HG03060 (cell line): Measurements from ENCODE around the gene MICAL2.
"Not testable (repeated sequence)": the region's sequence is repeated elsewhere in the genome, so short reads cannot be mapped to it uniquely, and the experiment has no call there.

Source experiments
- ATAC-seq: cut with Tn5 transposase; IDR thresholded peaks from one replicate; pipeline ENCODE4 v1.9.1; 2021; ENCODE audit warnings: low read depth, moderate number of reproducible peaks; ENCODE audit not compliant: unreplicated experiment

The MICAL2 gene

GRCh38 chr11:12131943-12132789, 21.8 kb downstream of the MICAL2 start:
- ATAC-seq = no peak

DNA sequence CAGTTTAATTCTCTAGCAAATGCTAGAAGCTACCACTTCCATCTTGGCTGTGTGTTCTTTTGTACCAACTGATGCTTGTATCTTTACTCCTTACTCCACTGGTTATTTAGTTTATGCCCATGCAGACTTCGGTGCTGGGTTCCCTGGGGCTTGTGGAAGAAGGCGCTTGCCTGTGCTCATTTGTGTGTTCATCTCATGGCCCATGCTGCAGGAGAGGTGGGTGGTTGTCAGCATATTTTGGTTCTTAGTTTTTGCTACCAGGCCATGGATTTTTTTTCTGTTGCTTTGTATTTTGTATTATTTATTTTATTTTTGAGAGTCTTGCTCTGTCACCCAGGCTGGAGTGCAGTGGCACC, 22.4 kb downstream of the MICAL2 start:
- no peak for ATAC-seq

- no peak for ATAC-seq
Measured at GRCh38 chr11:12133547-12134235, 23.3 kb downstream of the MICAL2 start.

DNA sequence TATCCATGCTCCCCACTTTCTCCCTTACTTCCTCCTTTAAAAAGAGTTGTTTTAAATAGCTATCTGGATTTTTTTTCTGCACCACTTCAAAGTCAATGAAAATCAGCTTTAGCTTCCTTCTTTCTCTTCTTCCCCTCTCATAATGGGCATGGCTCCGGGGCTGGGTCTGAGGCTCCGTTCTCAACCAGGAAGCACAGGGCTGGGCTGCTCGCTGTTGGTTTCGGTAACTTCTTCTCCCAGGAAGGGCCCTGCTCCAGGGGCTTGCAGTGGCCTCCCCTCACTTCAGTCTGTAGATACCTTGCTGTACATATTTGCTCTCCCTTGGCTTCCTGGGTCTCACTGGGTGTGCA, 23.8 kb downstream of the MICAL2 start:
- ATAC-seq = no peak

DNA sequence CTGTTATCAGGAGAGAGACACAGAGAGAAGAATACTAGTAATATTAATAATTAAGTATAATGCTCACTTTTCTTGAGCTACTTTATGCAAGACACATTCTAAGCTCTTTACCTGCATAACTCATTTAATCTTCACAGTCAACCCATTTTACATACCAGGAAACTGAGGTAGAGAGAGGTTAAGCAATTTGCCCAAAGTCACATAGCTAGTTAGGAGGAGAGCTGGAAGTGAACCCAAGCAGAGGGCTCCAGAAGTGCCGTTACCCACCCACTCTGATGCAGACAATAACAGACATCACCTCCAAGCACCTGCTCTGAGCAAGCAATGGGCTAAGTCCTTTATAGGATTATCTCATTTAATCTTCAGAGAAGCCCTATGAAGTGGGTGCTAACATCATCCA, 24.8 kb downstream of the MICAL2 start:
- ATAC-seq = no peak

GRCh38 chr11:12137005-12137690, 26.8 kb downstream of the MICAL2 start:
- no peak for ATAC-seq

DNA sequence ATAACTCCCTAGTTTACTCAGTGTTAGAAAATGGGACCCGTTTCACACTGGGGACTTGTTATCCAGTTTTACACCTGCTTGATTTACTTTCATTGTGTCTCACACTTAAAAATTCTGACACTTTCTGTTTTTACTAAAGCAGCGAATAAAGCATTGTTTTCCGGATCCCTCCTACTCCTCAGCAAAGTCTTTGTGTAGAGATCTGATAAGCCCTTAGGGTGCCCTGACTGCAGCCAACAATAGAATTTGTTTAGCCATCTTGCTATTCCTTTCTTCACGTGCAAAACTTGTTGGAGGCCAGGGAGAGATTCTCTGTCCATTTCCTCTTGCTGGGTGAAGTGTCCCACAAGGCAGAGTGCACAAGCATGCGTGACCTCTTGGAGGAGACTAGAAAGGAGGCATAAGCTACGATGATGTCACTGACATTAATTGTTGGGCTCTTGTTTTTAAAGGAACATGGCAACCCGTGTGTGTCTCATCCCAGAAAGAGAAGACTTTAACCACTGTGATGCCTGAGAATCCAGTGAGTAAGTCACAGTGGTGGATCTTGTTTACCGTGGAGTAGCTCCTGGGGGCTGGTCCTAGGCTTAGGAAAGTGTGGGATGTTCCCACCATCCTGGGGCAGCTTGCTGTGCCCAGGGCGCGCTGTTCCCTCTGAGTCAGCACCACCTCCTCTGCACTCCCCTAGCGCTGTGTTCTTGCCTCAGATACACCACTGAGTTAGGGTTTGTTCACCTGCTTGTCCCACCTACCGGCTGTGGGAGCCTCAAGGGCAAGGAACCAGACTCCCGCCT, 27.7 kb downstream of the MICAL2 start:
- no peak for ATAC-seq

- no peak for ATAC-seq
Measured at GRCh38 chr11:12139144-12139881, 28.9 kb downstream of the MICAL2 start.

DNA sequence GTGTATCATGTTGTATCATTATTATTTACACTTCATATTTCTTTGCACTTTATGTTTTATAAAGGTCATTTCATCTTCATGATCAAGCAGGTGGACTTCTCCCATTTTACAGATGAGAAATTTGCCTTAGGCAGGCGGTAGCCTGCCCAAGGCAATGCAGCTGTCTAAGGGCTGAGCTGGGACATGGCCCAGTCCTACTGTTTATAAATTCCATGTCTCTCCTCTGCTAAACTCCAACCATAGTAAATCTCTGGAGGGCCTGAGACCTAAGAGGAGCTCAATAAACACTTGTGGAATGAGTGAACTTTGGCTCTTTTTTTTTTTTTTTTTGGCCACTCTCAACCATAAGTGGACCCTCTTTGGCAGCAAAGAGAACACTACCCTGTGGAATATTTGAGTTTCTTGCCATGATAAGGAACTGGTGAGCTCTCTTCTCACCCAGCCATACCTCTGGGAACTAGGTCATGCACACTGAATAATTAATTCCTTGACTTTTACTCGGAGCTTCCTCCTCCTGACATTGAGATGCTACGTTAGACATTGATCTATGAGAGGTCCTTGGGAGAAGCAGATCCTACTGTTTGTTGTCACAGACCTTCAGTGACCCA, 29.9 kb downstream of the MICAL2 start:
- ATAC-seq = no peak

DNA sequence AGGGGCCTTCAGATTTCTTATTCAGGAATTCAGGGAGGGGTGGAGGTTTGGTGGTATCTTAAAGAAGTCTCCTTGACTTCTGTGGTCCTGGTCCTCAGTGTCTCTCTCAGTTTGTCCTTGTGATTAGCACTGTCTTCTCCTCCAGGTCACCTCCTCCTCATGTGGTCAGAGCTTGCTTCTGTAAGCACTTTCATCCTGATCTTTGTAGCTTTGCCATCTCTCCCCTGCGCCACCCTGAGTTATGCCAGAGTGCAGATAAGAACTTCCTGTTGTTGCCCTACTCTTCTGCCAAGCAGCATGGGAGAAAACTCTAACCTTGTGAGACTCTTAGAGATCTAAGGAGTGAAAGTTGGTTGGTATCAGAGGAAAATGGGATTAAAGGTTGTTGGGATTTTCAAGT, 30.9 kb downstream of the MICAL2 start:
- ATAC-seq = no peak

DNA sequence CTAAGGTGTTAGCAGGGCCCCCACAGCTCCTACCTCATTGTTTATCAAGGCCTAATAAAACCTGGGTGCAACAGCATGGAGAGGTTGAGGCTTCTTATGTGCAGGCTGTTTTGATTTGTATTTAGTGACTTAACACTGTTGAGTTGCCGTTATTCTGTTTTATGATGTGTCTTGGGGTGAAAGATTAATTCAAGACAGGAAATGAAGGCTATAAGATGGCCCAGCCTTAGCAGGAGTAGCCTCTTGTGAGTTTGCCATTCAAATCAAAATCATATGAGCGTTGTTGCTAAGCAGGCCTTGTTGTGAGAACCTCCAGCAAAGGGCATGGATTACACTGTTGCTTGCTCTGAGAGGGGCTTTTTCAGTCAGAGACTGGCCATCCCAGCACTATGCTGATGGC, 31.8 kb downstream of the MICAL2 start:
- no peak for ATAC-seq

- ATAC-seq = no peak
Measured at GRCh38 chr11:12142909-12143308, 32.5 kb downstream of the MICAL2 start.

DNA sequence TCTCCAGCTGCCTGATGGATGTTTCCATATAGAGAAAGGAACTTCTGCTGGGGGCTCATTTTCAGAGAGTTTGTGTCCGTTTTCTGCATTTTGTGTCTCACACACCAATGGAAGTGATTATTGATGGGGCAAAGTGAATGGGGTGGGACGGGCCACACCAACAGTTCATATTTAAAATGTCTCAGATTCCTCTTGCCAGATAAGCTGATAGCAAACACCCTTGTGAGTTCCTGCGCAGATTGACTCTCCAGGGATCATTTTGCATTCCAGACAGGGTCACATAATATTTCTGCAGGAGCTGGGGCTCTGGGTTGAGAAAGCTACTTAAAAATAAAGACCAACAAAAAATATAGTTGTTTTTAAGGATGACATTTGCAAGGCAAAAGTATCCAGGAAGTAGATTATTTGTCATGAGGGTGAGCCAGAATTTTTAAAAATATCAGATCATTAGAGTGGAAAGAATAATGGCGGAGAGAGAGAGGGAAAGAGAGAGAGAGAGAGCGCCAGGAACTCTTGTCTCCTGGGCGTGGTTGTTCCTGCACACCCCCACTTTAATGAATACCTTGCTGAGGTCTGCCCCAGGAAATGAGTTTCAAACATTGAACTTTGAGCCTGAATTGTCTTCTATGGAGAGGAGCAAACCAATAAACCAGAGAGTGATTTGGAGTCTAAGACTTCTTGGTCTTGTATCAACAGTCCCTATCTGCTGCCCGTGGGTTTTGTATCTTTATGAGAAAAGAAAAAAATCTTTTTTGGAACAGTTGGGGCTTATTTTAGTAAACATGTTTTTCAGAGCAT, 33.3 kb downstream of the MICAL2 start:
- no peak for ATAC-seq

- ATAC-seq = no peak
Measured at GRCh38 chr11:12144330-12145174, 34.2 kb downstream of the MICAL2 start.

DNA sequence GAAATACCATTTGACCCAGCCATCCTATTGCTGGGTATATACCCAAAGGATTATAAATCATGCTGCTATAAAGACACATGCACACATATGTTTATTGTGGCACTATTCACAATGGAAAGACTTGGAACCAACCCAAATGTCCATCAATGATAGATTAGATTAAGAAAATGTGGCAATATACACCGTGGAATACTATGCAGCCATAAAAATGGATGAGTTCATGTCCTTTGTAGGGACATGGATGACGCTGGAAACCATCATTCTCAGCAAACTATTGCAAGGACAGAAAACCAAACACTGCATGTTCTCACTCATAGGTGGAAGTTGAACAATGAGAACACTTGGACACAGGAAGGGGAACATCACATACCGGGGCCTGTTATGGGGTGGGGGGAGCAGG, 36.3 kb downstream of the MICAL2 start:
- ATAC-seq = not testable (repeated sequence)

- no peak for ATAC-seq
Measured at GRCh38 chr11:12147827-12148226, 37.4 kb downstream of the MICAL2 start.

GRCh38 chr11:12148466-12148865, 38.1 kb downstream of the MICAL2 start:
- ATAC-seq = no peak

- ATAC-seq = no peak
Measured at GRCh38 chr11:12148882-12149281, 38.5 kb downstream of the MICAL2 start.
